Measurements from ENCODE around the gene SULT1C4. TPM values are rescaled to one million over a fixed set of nuclear protein-coding genes. Genes with fewer than 3 reads are reported as not detected.

SULT1C4 gene
- total RNA-seq, 1 donor from 2014 or later = 8.8 TPM

DNA sequence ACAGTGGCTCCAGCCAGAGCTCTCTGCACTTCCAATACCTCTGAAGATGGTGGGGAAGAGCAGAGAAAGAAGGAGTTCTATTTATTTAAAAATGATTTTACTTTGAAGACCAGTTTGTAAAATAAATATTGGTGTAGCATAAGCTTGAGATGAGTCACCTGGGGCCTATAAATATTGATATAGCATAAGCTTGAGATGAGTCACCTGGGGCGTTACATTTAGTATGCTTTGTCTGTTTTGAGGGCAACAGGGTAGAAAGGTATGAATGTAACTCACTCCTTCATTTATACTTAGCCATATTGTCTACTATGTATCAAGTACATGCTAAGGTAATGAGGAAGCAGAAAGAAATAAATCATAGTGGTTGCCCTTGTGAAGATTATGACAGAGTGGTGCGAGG lies 7.7 kb upstream of the SULT1C4 start:
- no peak for TF ChIP-seq POLR2A (IDR thresholded peaks at IDR 0.05)
- TF ChIP-seq CTCF (IDR thresholded peaks at IDR 0.05) = no peak
- TF ChIP-seq POLR2AphosphoS5 (IDR thresholded peaks at IDR 0.05; ENCODE audit: insufficient read depth in 1 of 2, low read depth in 1 of 2) = no peak
- H3K9me3 ChIP-seq = no peaks in the 10 kb centered on the region
- no peak overlapping the region for H3K27ac ChIP-seq
- intact Hi-C loops (cut with DNase I) = no loop called here
- H3K4me3 ChIP-seq = no peak overlapping the region
- H3K4me1 ChIP-seq = no peaks in the 10 kb centered on the region
- no peaks in the 10 kb centered on the region for H3K36me3 ChIP-seq
- H3K27me3 ChIP-seq = no peaks in the 10 kb centered on the region
- DNase-seq (ENCODE audit: extremely low spot score in 2 of 2) = no peak

- Histone ChIP-seq H3K27ac (peak overlapping the region; percentile 84), H3K27me3 (no peaks in the 10 kb centered on the region), H3K4me1 (peaks cover 11% of the 10 kb centered on the region), H3K36me3 (no peaks in the 10 kb centered on the region), H3K4me3 (no peak overlapping the region), H3K9me3 (no peaks in the 10 kb centered on the region)
- TF ChIP-seq POLR2AphosphoS5 (IDR thresholded peaks at IDR 0.05; ENCODE audit: insufficient read depth in 1 of 2, low read depth in 1 of 2) (no peak), POLR2A (IDR thresholded peaks at IDR 0.05) (no peak), CTCF (IDR thresholded peaks at IDR 0.05) (no peak)
- intact Hi-C loops (cut with DNase I) = no loop called here
- no peak for DNase-seq (ENCODE audit: extremely low spot score in 2 of 2)
Measured at GRCh38 chr2:108376774-108377173, 980 bp upstream of the SULT1C4 start.

DNA sequence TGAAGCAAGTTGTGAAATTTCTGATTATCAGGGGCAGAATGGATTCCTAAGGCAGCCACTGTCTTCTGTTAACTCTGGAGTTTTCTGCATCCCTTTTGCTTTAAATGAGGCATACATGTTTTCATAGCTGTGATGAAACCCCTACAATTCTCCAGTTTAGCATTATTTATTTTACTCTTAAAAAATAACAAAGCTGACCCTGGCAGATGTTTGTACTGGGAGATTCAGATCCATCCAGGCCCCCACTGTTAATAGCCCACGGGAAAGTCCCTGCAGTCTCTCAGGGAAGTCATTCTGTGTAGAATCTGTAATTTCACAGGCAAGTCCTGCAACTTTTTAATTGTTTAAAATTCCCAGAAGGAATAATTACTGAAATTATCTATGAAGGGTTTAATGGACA lies 353 bp upstream of the SULT1C4 start:
- Histone ChIP-seq H3K4me1 (peaks cover 11% of the 10 kb centered on the region), H3K36me3 (no peaks in the 10 kb centered on the region), H3K9me3 (no peaks in the 10 kb centered on the region), H3K27me3 (no peaks in the 10 kb centered on the region), H3K27ac (peak overlapping the region; percentile 84), H3K4me3 (peak overlapping the region; percentile 40 to 51)
- intact Hi-C loops (cut with DNase I) = no loop called here
- no peak for TF ChIP-seq POLR2AphosphoS5 (IDR thresholded peaks at IDR 0.05; ENCODE audit: insufficient read depth in 1 of 2, low read depth in 1 of 2)
- no peak for TF ChIP-seq POLR2A (IDR thresholded peaks at IDR 0.05)
- no peak for TF ChIP-seq CTCF (IDR thresholded peaks at IDR 0.05)
- DNase-seq (ENCODE audit: extremely low spot score in 2 of 2) = no peak

DNA sequence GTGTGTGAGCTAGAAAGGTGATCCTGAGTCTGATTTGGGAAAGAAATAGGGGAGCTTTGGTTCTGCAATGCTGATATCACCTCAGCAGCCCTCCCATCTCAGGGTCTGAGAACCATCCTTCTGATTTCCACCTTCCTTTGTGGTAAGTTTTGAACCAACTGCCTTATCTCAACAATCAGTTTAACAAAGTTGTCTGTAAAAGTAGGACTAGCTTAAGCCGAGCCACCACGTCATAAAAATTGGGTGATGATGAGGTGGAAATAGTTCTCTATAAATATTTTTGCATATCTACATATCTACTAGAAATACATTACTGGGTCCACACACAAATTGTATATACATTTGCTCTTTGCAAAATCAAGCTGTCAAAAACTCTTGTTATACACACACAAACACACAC lies 1.1 kb downstream of the SULT1C4 start:
- H3K36me3 ChIP-seq = no peaks in the 10 kb centered on the region
- TF ChIP-seq POLR2AphosphoS5 (IDR thresholded peaks at IDR 0.05; ENCODE audit: insufficient read depth in 1 of 2, low read depth in 1 of 2) = no peak
- TF ChIP-seq POLR2A (IDR thresholded peaks at IDR 0.05) = no peak
- no peak for TF ChIP-seq CTCF (IDR thresholded peaks at IDR 0.05)
- intact Hi-C loops (cut with DNase I) = no loop called here
- no peaks in the 10 kb centered on the region for H3K9me3 ChIP-seq
- H3K27me3 ChIP-seq = no peaks in the 10 kb centered on the region
- peaks cover 11% of the 10 kb centered on the region for H3K4me1 ChIP-seq
- peak overlapping the region; percentile 84 for H3K27ac ChIP-seq
- peak overlapping the region; percentile 40 to 51 for H3K4me3 ChIP-seq
- DNase-seq (ENCODE audit: extremely low spot score in 2 of 2) = no peak

DNA sequence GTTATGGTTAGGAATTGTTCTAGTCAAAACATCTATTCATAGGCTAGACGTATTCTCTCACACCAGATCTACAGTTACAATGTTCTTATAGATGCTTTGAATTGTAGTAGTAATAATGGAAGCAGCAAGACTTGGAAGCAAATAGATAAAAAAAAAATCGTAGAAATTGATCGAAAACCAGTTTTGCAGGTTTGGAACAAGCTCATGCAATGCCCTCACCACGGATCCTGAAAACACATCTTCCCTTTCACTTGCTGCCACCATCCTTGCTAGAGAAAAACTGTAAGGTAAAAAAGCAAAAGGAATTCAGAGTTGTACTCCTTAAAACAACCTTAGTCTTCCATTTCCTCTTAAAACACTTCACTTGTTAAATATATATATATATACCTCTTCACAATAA lies 4.4 kb downstream of the SULT1C4 start:
- Histone ChIP-seq H3K27ac (no peak overlapping the region), H3K27me3 (no peaks in the 10 kb centered on the region), H3K9me3 (no peaks in the 10 kb centered on the region), H3K4me1 (peaks cover 2% of the 10 kb centered on the region), H3K36me3 (no peaks in the 10 kb centered on the region), H3K4me3 (no peak overlapping the region)
- intact Hi-C loops (cut with DNase I) = no loop called here
- TF ChIP-seq POLR2A (IDR thresholded peaks at IDR 0.05) (no peak), CTCF (IDR thresholded peaks at IDR 0.05) (no peak), POLR2AphosphoS5 (IDR thresholded peaks at IDR 0.05; ENCODE audit: insufficient read depth in 1 of 2, low read depth in 1 of 2) (no peak)
- no peak for DNase-seq (ENCODE audit: extremely low spot score in 2 of 2)
